Measurements from ENCODE around the gene IFNG. TPM values are rescaled to one million over a fixed set of nuclear protein-coding genes. Genes with fewer than 3 reads are reported as not detected.

IFNG gene
- total RNA-seq, 1 donor from 2014 or later = not detected

GRCh38 chr12:68111995-68112394 lies 47.5 kb downstream of the IFNG start:
- no peak for TF ChIP-seq CTCF (IDR thresholded peaks at IDR 0.05; ENCODE audit: unreplicated experiment)
- DNase-seq (ENCODE audit: low spot score, unreplicated experiment) = no peak
- no peaks in the 10 kb centered on the region for H3K27me3 Mint-ChIP-seq
- H3K36me3 Mint-ChIP-seq (ENCODE audit: insufficient read depth) = no peaks in the 10 kb centered on the region
- H3K4me3 Mint-ChIP-seq (ENCODE audit: low read depth) = no peak overlapping the region
- no peaks in the 10 kb centered on the region for H3K9me3 Mint-ChIP-seq (ENCODE audit: low read depth)
- no peaks in the 10 kb centered on the region for H3K4me1 Mint-ChIP-seq (ENCODE audit: low read depth)
- H3K27ac Mint-ChIP-seq = no peak overlapping the region

- H3K27me3 Mint-ChIP-seq = no peaks in the 10 kb centered on the region
- no peaks in the 10 kb centered on the region for H3K9me3 Mint-ChIP-seq (ENCODE audit: low read depth)
- H3K27ac Mint-ChIP-seq = no peak overlapping the region
- H3K4me1 Mint-ChIP-seq (ENCODE audit: low read depth) = no peaks in the 10 kb centered on the region
- H3K4me3 Mint-ChIP-seq (ENCODE audit: low read depth) = no peak overlapping the region
- no peak for DNase-seq (ENCODE audit: low spot score, unreplicated experiment)
- no peak for TF ChIP-seq CTCF (IDR thresholded peaks at IDR 0.05; ENCODE audit: unreplicated experiment)
- no peaks in the 10 kb centered on the region for H3K36me3 Mint-ChIP-seq (ENCODE audit: insufficient read depth)
These were observed 49.9 kb downstream of the IFNG start for GRCh38 chr12:68109444-68110217.

- H3K4me1 Mint-ChIP-seq (ENCODE audit: low read depth) = no peaks in the 10 kb centered on the region
- no peak for TF ChIP-seq CTCF (IDR thresholded peaks at IDR 0.05; ENCODE audit: unreplicated experiment)
- no peaks in the 10 kb centered on the region for H3K27me3 Mint-ChIP-seq
- no peak for DNase-seq (ENCODE audit: low spot score, unreplicated experiment)
- no peak overlapping the region for H3K27ac Mint-ChIP-seq
- no peaks in the 10 kb centered on the region for H3K36me3 Mint-ChIP-seq (ENCODE audit: insufficient read depth)
- no peak overlapping the region for H3K4me3 Mint-ChIP-seq (ENCODE audit: low read depth)
- H3K9me3 Mint-ChIP-seq (ENCODE audit: low read depth) = no peaks in the 10 kb centered on the region
These were observed 50.5 kb downstream of the IFNG start for GRCh38 chr12:68109001-68109400.

GRCh38 chr12:68106660-68107059 lies 52.9 kb downstream of the IFNG start:
- Mint-ChIP-seq H3K4me3 (ENCODE audit: low read depth) (no peak overlapping the region), H3K27ac (no peak overlapping the region), H3K36me3 (ENCODE audit: insufficient read depth) (no peaks in the 10 kb centered on the region), H3K9me3 (ENCODE audit: low read depth) (no peaks in the 10 kb centered on the region), H3K4me1 (ENCODE audit: low read depth) (no peaks in the 10 kb centered on the region), H3K27me3 (peaks cover 3% of the 10 kb centered on the region)
- no peak for DNase-seq (ENCODE audit: low spot score, unreplicated experiment)
- no peak for TF ChIP-seq CTCF (IDR thresholded peaks at IDR 0.05; ENCODE audit: unreplicated experiment)

- H3K27me3 Mint-ChIP-seq = peaks cover 6% of the 10 kb centered on the region
- no peaks in the 10 kb centered on the region for H3K36me3 Mint-ChIP-seq (ENCODE audit: insufficient read depth)
- no peak for DNase-seq (ENCODE audit: low spot score, unreplicated experiment)
- H3K4me1 Mint-ChIP-seq (ENCODE audit: low read depth) = no peaks in the 10 kb centered on the region
- H3K4me3 Mint-ChIP-seq (ENCODE audit: low read depth) = no peak overlapping the region
- H3K9me3 Mint-ChIP-seq (ENCODE audit: low read depth) = no peaks in the 10 kb centered on the region
- no peak overlapping the region for H3K27ac Mint-ChIP-seq
- no peak for TF ChIP-seq CTCF (IDR thresholded peaks at IDR 0.05; ENCODE audit: unreplicated experiment)
These were observed 53.4 kb downstream of the IFNG start for GRCh38 chr12:68106160-68106559.

Other genes starting within 250 kb of the IFNG start
- not detected in 2 replicates for gene IFNG-AS1, start 170.3 kb downstream of the IFNG start, total RNA-seq
- gene IL26, start 66.1 kb upstream of the IFNG start, total RNA-seq = not detected in 2 replicates
- not detected in 2 replicates for gene IL22, start 93.9 kb upstream of the IFNG start, total RNA-seq
- gene MDM1, start 172.6 kb upstream of the IFNG start, total RNA-seq = 21.5 and 24.6 TPM in 2 replicates

All from progenitor cell of endocrine pancreas (in vitro differentiated cells).